HepG2 (cell line): ENCODE measurements around the gene FXYD6. TPM values are rescaled to one million over a fixed set of nuclear protein-coding genes. Genes with fewer than 3 reads are reported as not detected.

ENCODE experiments used
- ATAC-seq: fragments of 200-7000 bp; cut with Tn5 transposase; 3 replicates; pipeline ENCODE4 v1.9.1; 2020; ENCODE audit warnings: mild to moderate bottlenecking, moderate library complexity
- BruUV-seq: library from RNA; stranded (reverse); fragments of 400-500 nt; replicated peaks from 2 replicates; lab custom pipeline; 2021; lab: Mats Ljungman, UMichigan
- CTCF ChIA-PET: fragments of 300-600 bp; formaldehyde crosslinking; extraction: SDS; loops from one replicate; lab custom pipeline; 2021; ENCODE audit warnings: low total read pairs, inconsistent platforms, low intra/inter-chr PET ratio; lab: Yijun Ruan, JAX
- POLR2A ChIA-PET: fragments of 350-600 bp; sonication (Branson Sonifier 250); formaldehyde crosslinking; loops from one replicate; lab custom pipeline; 2020; ENCODE audit warnings: antibody characterized with exemption, inconsistent platforms; lab: Yijun Ruan, JAX
- DNase-seq: peaks from one replicate; pipeline ENCODE4 v3.0.0-alpha.2; 2015; ENCODE audit warnings: low spot score
- FAIRE-seq: peaks from 3 replicates; lab custom pipeline; 2011; peaks lifted over from hg19 to GRCh38; lab: Jason Lieb, UNC
- H2AFZ ChIP-seq: one replicate; pipeline ENCODE4 v1.6.1; 2011; ENCODE audit warnings: low read length, inconsistent platforms
- H3K27ac ChIP-seq: fragments of 300-600 bp; 3 replicates; pipeline ENCODE4 v1.8.0; 2011; ENCODE audit warnings: mixed run types, mild to moderate bottlenecking, mixed read lengths, low read length, inconsistent platforms; ENCODE audit not compliant: insufficient read depth; ENCODE audit errors: extremely low read length
- H3K27me3 ChIP-seq, 2 experiments: fragments of 200-600 bp in 1 of 2; 2 replicates in 1 of 2; 3 replicates in 1 of 2; pipeline versions ENCODE4 v1.6.0 to v1.8.0; 2011; ENCODE audit warnings: low read length in 2 of 2, mild to moderate bottlenecking in 2 of 2, moderate library complexity in 2 of 2, inconsistent platforms in 1 of 2; ENCODE audit not compliant: insufficient read depth in 2 of 2, control insufficient read depth in 1 of 2
- H3K36me3 ChIP-seq, 2 experiments: fragments of 200-600 bp in 1 of 2; replicated peaks in 1 of 2; 2 replicates in 1 of 2; 3 replicates in 1 of 2; pipeline versions ENCODE4 v1.5.1 to v1.8.0; 2011; ENCODE audit warnings: low read length in 2 of 2, inconsistent platforms in 1 of 2; ENCODE audit not compliant: insufficient read depth in 2 of 2, control insufficient read depth in 1 of 2
- H3K4me1 ChIP-seq: 2 replicates; pipeline ENCODE4 v1.5.1; 2012; ENCODE audit warnings: low read length, inconsistent platforms; ENCODE audit not compliant: insufficient read depth
- H3K4me2 ChIP-seq: 2 replicates; pipeline ENCODE4 v1.6.0; 2011; ENCODE audit warnings: low read depth, low read length, inconsistent platforms
- H3K4me3 ChIP-seq, 3 experiments: fragments of 200-600 bp in 1 of 3; sonication (generic), shearing (Covaris generic) in 1 of 3; replicated peaks in 1 of 3; 2 replicates each; pipeline ENCODE4 v1.5.1; 2011 to 2016; ENCODE audit warnings: low read length in 3 of 3, inconsistent platforms in 2 of 3, low read depth in 2 of 3, mild to moderate bottlenecking in 2 of 3, control low read depth in 1 of 3, mixed read lengths in 1 of 3; ENCODE audit not compliant: insufficient read depth in 1 of 3
- H3K79me2 ChIP-seq: one replicate; pipeline ENCODE4 v1.6.1; 2011; ENCODE audit warnings: low read length, inconsistent platforms; ENCODE audit not compliant: insufficient read depth
- H3K9ac ChIP-seq: 2 replicates; pipeline ENCODE4 v1.6.0; 2011; ENCODE audit warnings: mild to moderate bottlenecking, low read depth, low read length, inconsistent platforms; ENCODE audit not compliant: insufficient read depth
- H3K9me3 ChIP-seq: 2 replicates; pipeline ENCODE4 v1.5.1; 2012; ENCODE audit warnings: mild to moderate bottlenecking, low read length
- H4K20me1 ChIP-seq: 2 replicates; pipeline ENCODE4 v1.6.0; 2011; ENCODE audit warnings: inconsistent platforms, mild to moderate bottlenecking, low read length, moderate library complexity; ENCODE audit not compliant: insufficient read depth
- BCL3 ChIP-seq: sonication (generic); formaldehyde crosslinking; IDR thresholded peaks from 2 replicates; pipeline ENCODE4 v1.5.1; 2020; ENCODE audit warnings: mild to moderate bottlenecking, missing genetic modification reagents, moderate library complexity
- E2F2 ChIP-seq: sonication (generic); formaldehyde crosslinking; IDR thresholded peaks from 2 replicates; pipeline ENCODE4 v1.4.0; 2020; ENCODE audit warnings: missing genetic modification reagents, borderline replicate concordance
- GATA4 ChIP-seq: sonication (generic); IDR thresholded peaks from 2 replicates; pipeline ENCODE4 v1.6.1; 2016; ENCODE audit warnings: antibody characterized with exemption, low read depth, borderline replicate concordance
- NR2C2 ChIP-seq: sonication (generic); formaldehyde crosslinking; IDR thresholded peaks from 2 replicates; pipeline ENCODE4 v1.4.0; 2020; ENCODE audit warnings: missing genetic modification reagents, mild to moderate bottlenecking, moderate library complexity, borderline replicate concordance
- NR2F1 ChIP-seq, 2 experiments: fragments of 450-650 bp in 1 of 2; formaldehyde crosslinking in 1 of 2; IDR thresholded peaks; 2 replicates each; pipeline versions ENCODE4 v1.5.0 to v1.6.1; 2016 to 2020; ENCODE audit warnings: mild to moderate bottlenecking in 1 of 2, missing compliant biosample characterization in 1 of 2, missing genetic modification reagents in 1 of 2, moderate library complexity in 1 of 2
- REPIN1 ChIP-seq: sonication (generic); formaldehyde crosslinking; IDR thresholded peaks from 2 replicates; pipeline ENCODE4 v1.8.0; 2022; ENCODE audit warnings: missing genetic modification reagents, low read depth, mild to moderate bottlenecking, borderline replicate concordance
- ZBTB8A ChIP-seq: sonication (generic); formaldehyde crosslinking; IDR thresholded peaks from 2 replicates; pipeline ENCODE4 v1.4.0; 2020; ENCODE audit warnings: mild to moderate bottlenecking, low read depth, missing genetic modification reagents, borderline replicate concordance
- ZFY ChIP-seq: sonication (generic); formaldehyde crosslinking; IDR thresholded peaks from 2 replicates; pipeline ENCODE4 v1.4.0; 2020; ENCODE audit warnings: missing genetic modification reagents
- ZNF503 ChIP-seq: sonication (generic); formaldehyde crosslinking; IDR thresholded peaks from 2 replicates; pipeline ENCODE4 v1.4.0; 2020; ENCODE audit warnings: missing genetic modification reagents
- ZNF713 ChIP-seq: sonication (generic); formaldehyde crosslinking; IDR thresholded peaks from 2 replicates; pipeline ENCODE4 v1.4.0; 2020; ENCODE audit warnings: mild to moderate bottlenecking, missing genetic modification reagents
- WGBS: methylation state at CpG from one replicate; pipeline ENCODE4 v1.1.6; 2017; ENCODE audit warnings: low lambda C conversion rate; 5-methylcytosine and 5-hydroxymethylcytosine counted together
- in situ Hi-C: cut with HindIII; loops from 2 replicates; pipeline ENCODE4 v1.10.0; 2017; ENCODE audit warnings: low pct_unique_long_range_greater_than_20kb; ENCODE audit not compliant: extremely low pct_ligation_motif_present
- intact Hi-C: fragments of 100-400 bp; cut with micrococcal nuclease; formaldehyde crosslinking; loops from one replicate; pipeline ENCODE4 v1.10.0; 2022; ENCODE audit not compliant: unreplicated experiment
- polyA plus RNA-seq, 8 experiments: library from polyadenylated mRNA; depleted of rRNA in 3 of 8; stranded (reverse) in 7 of 8; unstranded in 1 of 8; fragments of >200 nt; fragmentation: Illumina TruSeq in 4 of 8; extraction: Trizol in 4 of 8; gene quantifications; 2 replicates each; pipeline versions ENCODE4 v1.2.1 to v1.2.3, GENCODE V29; 2011 to 2016; ENCODE audit warnings: low read depth in 4 of 8, missing spikeins in 1 of 8, mixed read lengths in 1 of 8; ENCODE audit not compliant: insufficient read depth in 1 of 8
- total RNA-seq, 5 experiments: library from RNA; depleted of rRNA; stranded (reverse); fragments of >200 nt; fragmentation: Illumina TruSeq; extraction: Trizol; gene quantifications; 2 replicates each; pipeline ENCODE4 v1.2.3, GENCODE V29; 2016; ENCODE audit warnings: low read depth in 1 of 5
- TF ChIP-seq, protein P1 (sequence below): sonication (generic); formaldehyde crosslinking; IDR thresholded peaks from 2 replicates; pipeline ENCODE4 v1.9.0; 2022; ENCODE audit warnings: missing genetic modification reagents, mild to moderate bottlenecking, borderline replicate concordance

Gene FXYD6
- total and polyA plus RNA-seq, 2 of the 13 experiments (the other 11 are each of a cell fraction or from before 2014, with no cell fraction given): not detected

GRCh38 chr11:117923275-117923674 lies 46.8 kb upstream of the FXYD6 start:
- 18% methylated on average over 2 of the region's 4 CpGs for WGBS
- Histone ChIP-seq H2AFZ (no peak overlapping the region), H3K27ac (no peak overlapping the region), H3K27me3 (peaks cover 2 to 23% of the 10 kb centered on the region in 2 experiments; a peak in 3 of 5 replicates), H3K4me3 (no peak overlapping the region), H3K79me2 (no peaks in the 10 kb centered on the region), H3K9ac (no peak overlapping the region), H3K9me3 (no peaks in the 10 kb centered on the region), H3K4me1 (no peaks in the 10 kb centered on the region), H3K4me2 (no peak overlapping the region), H4K20me1 (no peaks in the 10 kb centered on the region), H3K36me3 (no peaks in the 10 kb centered on the region)
- no peak for TF ChIP-seq BCL3 (CRISPR knock-in tag)
- no peak for TF ChIP-seq ZFY (CRISPR knock-in tag)
- TF ChIP-seq ZNF713 (CRISPR knock-in tag): no peak
- TF ChIP-seq NR2F1 (CRISPR knock-in tag; IDR thresholded peaks at IDR 0.05): no peak
- TF ChIP-seq ZNF503: no peak
- no peak for TF ChIP-seq E2F2 (CRISPR knock-in tag)
- TF ChIP-seq, protein P1, sequence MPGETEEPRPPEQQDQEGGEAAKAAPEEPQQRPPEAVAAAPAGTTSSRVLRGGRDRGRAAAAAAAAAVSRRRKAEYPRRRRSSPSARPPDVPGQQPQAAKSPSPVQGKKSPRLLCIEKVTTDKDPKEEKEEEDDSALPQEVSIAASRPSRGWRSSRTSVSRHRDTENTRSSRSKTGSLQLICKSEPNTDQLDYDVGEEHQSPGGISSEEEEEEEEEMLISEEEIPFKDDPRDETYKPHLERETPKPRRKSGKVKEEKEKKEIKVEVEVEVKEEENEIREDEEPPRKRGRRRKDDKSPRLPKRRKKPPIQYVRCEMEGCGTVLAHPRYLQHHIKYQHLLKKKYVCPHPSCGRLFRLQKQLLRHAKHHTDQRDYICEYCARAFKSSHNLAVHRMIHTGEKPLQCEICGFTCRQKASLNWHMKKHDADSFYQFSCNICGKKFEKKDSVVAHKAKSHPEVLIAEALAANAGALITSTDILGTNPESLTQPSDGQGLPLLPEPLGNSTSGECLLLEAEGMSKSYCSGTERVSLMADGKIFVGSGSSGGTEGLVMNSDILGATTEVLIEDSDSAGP (CRISPR knock-in tag): no peak
- TF ChIP-seq REPIN1: no peak
- TF ChIP-seq GATA4: no peak
- no peak for TF ChIP-seq NR2C2 (CRISPR knock-in tag)
- no peak for TF ChIP-seq ZBTB8A
- ATAC-seq (no peak), DNase-seq (no peak), FAIRE-seq (no peak)
- BruUV-seq: no TSS peak
- in situ Hi-C loops: no loop called here
- ChIA-PET CTCF (no interaction called here), POLR2A (no interaction called here)
- intact Hi-C loops: no loop called here
